Liver (tissue), 3 donors: ENCODE measurements around the gene FKBP1B.

Experiments used
- ATF3 ChIP-seq: IDR thresholded peaks from 2 replicates; pipeline ENCODE4 v1.6.1; 2016; ENCODE audit warnings: antibody characterized with exemption
- CTCF ChIP-seq: fragments of 150-350 bp; IDR thresholded peaks from 2 replicates; pipeline ENCODE4 v1.5.1; 2017; ENCODE audit warnings: improper control_type of control experiment, low read depth, low read length; ENCODE audit not compliant: missing input control
- EGR1 ChIP-seq, 2 donors: IDR thresholded peaks; 2 replicates each; pipeline ENCODE4 v1.6.1; 2016 to 2018; ENCODE audit warnings: antibody characterized with exemption in 2 of 2, low read depth in 2 of 2
- GABPA ChIP-seq, 2 donors: IDR thresholded peaks in 1 of 2; conservative IDR thresholded peaks in 1 of 2; 2 replicates each; pipeline ENCODE4 v1.6.1; 2016; ENCODE audit warnings: antibody characterized with exemption in 2 of 2, mild to moderate bottlenecking in 1 of 2, moderate library complexity in 1 of 2
- JUND ChIP-seq, 2 donors: IDR thresholded peaks; 2 replicates each; pipeline ENCODE4 v1.6.1; 2016; ENCODE audit warnings: antibody characterized with exemption in 2 of 2
- MAX ChIP-seq: IDR thresholded peaks from 2 replicates; pipeline ENCODE4 v1.6.1; 2016; ENCODE audit warnings: antibody characterized with exemption
- NR2F2 ChIP-seq: IDR thresholded peaks from 2 replicates; pipeline ENCODE4 v1.6.1; 2016; ENCODE audit warnings: antibody characterized with exemption
- RAD21 ChIP-seq, 2 donors: IDR thresholded peaks; 2 replicates each; pipeline ENCODE4 v1.6.1; 2016; ENCODE audit warnings: antibody characterized with exemption in 2 of 2, mild to moderate bottlenecking in 2 of 2
- REST ChIP-seq: IDR thresholded peaks from 2 replicates; pipeline ENCODE4 v1.6.1; 2016; ENCODE audit warnings: antibody characterized with exemption, mild to moderate bottlenecking
- RXRA ChIP-seq, 2 donors: IDR thresholded peaks; 2 replicates each; pipeline ENCODE4 v1.6.1; 2017 to 2018; ENCODE audit warnings: antibody characterized with exemption in 2 of 2, mild to moderate bottlenecking in 1 of 2
- YY1 ChIP-seq: IDR thresholded peaks from 2 replicates; pipeline ENCODE4 v1.6.1; 2016; ENCODE audit warnings: antibody characterized with exemption, mild to moderate bottlenecking
- donor health status: healthy.
- donor health status: healthy.

- TF ChIP-seq CTCF = no peak
- TF ChIP-seq GABPA (IDR thresholded peaks at IDR 0.05 in 1 of 2, conservative IDR thresholded peaks at IDR 0.05 in 1 of 2) = no peak
- no peak for TF ChIP-seq RAD21 (IDR thresholded peaks at IDR 0.05)
- TF ChIP-seq YY1 = peak; percentile 42
- TF ChIP-seq EGR1 (IDR thresholded peaks at IDR 0.05; ENCODE audit: low read depth in 2 of 2) = no peak
- TF ChIP-seq NR2F2 = no peak
- TF ChIP-seq MAX = no peak
- TF ChIP-seq JUND (IDR thresholded peaks at IDR 0.05) = no peak
- TF ChIP-seq REST = no peak
- TF ChIP-seq RXRA (IDR thresholded peaks at IDR 0.05) = peak; percentile 76 to 97
- TF ChIP-seq ATF3 = no peak
These were observed 34.2 kb downstream of the FKBP1B start for GRCh38 chr2:24083567-24084385.
